HepG2 (cell line): Measurements from ENCODE around the gene MAP1LC3B. TPM values are rescaled to one million over a fixed set of nuclear protein-coding genes. Genes with fewer than 3 reads are reported as not detected.

Source experiments
- FOXA1 ChIP-seq, 2 experiments: fragments of 450-650 bp in 1 of 2; sonication (generic) in 1 of 2; formaldehyde crosslinking in 1 of 2; IDR thresholded peaks; 2 replicates each; pipeline versions ENCODE4 v1.4.0 to v1.6.1; 2016 to 2020; ENCODE audit warnings: missing genetic modification reagents in 1 of 2
- FOXK1 ChIP-seq: sonication (generic); formaldehyde crosslinking; IDR thresholded peaks from 2 replicates; pipeline ENCODE4 v1.4.0; 2020; ENCODE audit warnings: low read depth, missing genetic modification reagents, borderline replicate concordance
- REL ChIP-seq: sonication (generic); formaldehyde crosslinking; conservative IDR thresholded peaks from 2 replicates; pipeline ENCODE4 v1.8.0; 2022; ENCODE audit warnings: mild to moderate bottlenecking, missing genetic modification reagents, moderate library complexity
- SATB2 ChIP-seq: sonication (generic); formaldehyde crosslinking; IDR thresholded peaks from 2 replicates; pipeline ENCODE4 v1.5.0; 2020; ENCODE audit warnings: missing genetic modification reagents
- SIX4 ChIP-seq: sonication (generic); formaldehyde crosslinking; IDR thresholded peaks from 2 replicates; pipeline ENCODE4 v1.4.0; 2020; ENCODE audit warnings: missing genetic modification reagents
- STAT6 ChIP-seq: sonication (generic); formaldehyde crosslinking; IDR thresholded peaks from 2 replicates; pipeline ENCODE4 v1.4.0; 2020; ENCODE audit warnings: missing genetic modification reagents, mild to moderate bottlenecking, borderline replicate concordance
- TSC22D2 ChIP-seq: sonication (generic); formaldehyde crosslinking; IDR thresholded peaks from 2 replicates; pipeline ENCODE4 v1.5.1; 2020; ENCODE audit warnings: missing genetic modification reagents, mild to moderate bottlenecking, borderline replicate concordance
- ZHX1 ChIP-seq: sonication (generic); formaldehyde crosslinking; IDR thresholded peaks from 2 replicates; pipeline ENCODE4 v1.8.1; 2022; ENCODE audit warnings: low read depth, mild to moderate bottlenecking, missing genetic modification reagents
- ZKSCAN8 ChIP-seq: IDR thresholded peaks from 2 replicates; pipeline ENCODE4 v1.6.1; 2016; ENCODE audit warnings: borderline replicate concordance, missing genetic modification reagents, missing compliant biosample characterization
- ZNF101 ChIP-seq: sonication (generic); formaldehyde crosslinking; IDR thresholded peaks from 2 replicates; pipeline ENCODE4 v1.4.0; 2020; ENCODE audit warnings: mild to moderate bottlenecking, low read depth, missing genetic modification reagents, borderline replicate concordance
- ZNF3 ChIP-seq: IDR thresholded peaks from 2 replicates; pipeline ENCODE4 v1.7.0; 2017; ENCODE audit warnings: inconsistent platforms
- ZNF407 ChIP-seq: sonication (generic); formaldehyde crosslinking; IDR thresholded peaks from one replicate; pipeline ENCODE4 v1.5.1; 2020; ENCODE audit warnings: mild to moderate bottlenecking, missing genetic modification reagents; ENCODE audit errors: not compliant biosample characterization
- polyA plus RNA-seq, 8 experiments: library from polyadenylated mRNA; depleted of rRNA in 3 of 8; stranded (reverse) in 7 of 8; unstranded in 1 of 8; fragments of >200 nt; fragmentation: Illumina TruSeq in 4 of 8; extraction: Trizol in 4 of 8; gene quantifications; 2 replicates each; pipeline versions ENCODE4 v1.2.1 to v1.2.3, GENCODE V29; 2011 to 2016; ENCODE audit warnings: low read depth in 4 of 8, missing spikeins in 1 of 8, mixed read lengths in 1 of 8; ENCODE audit not compliant: insufficient read depth in 1 of 8
- total RNA-seq, 5 experiments: library from RNA; depleted of rRNA; stranded (reverse); fragments of >200 nt; fragmentation: Illumina TruSeq; extraction: Trizol; gene quantifications; 2 replicates each; pipeline ENCODE4 v1.2.3, GENCODE V29; 2016; ENCODE audit warnings: low read depth in 1 of 5

The MAP1LC3B gene
- total and polyA plus RNA-seq, 2 of the 13 experiments (the other 11 are each of a cell fraction or from before 2014, with no cell fraction given): 15.7 to 37.4 TPM

- TF ChIP-seq SATB2 (CRISPR knock-in tag) (0 out of 2 replicates have a peak, but pooled peaks have one; percentile 73), FOXK1 (CRISPR knock-in tag) (peak; percentile 99), ZNF101 (CRISPR knock-in tag) (no peak), SIX4 (peak; percentile 89), ZNF407 (CRISPR knock-in tag) (peak; percentile 49), STAT6 (CRISPR knock-in tag) (no peak; the same call in 1 of the 2 replicates), REL (CRISPR knock-in tag) (no peak), ZNF3 (CRISPR knock-in tag) (peak; percentile 30; the same call in 1 of the 2 replicates), ZKSCAN8 (CRISPR knock-in tag) (no peak; the same call in 1 of the 2 replicates), ZHX1 (CRISPR knock-in tag) (peak; percentile 97), FOXA1 (IDR thresholded peaks at IDR 0.05) (no peak), FOXA1 (CRISPR knock-in tag; IDR thresholded peaks at IDR 0.05) (peak; percentile 72), TSC22D2 (CRISPR knock-in tag) (peak; percentile 97)
Observed at GRCh38 chr16:87391950-87392820, at the start of gene MAP1LC3B (continued).
